Suprapubic skin (tissue), 3 donors: ENCODE results near the gene COPG2.

ENCODE experiments used
- CTCF ChIP-seq, 2 donors: fragments of 200-600 bp in 1 of 2; fragments of 450-650 bp in 1 of 2; sonication (generic) in 1 of 2; IDR thresholded peaks; one replicate each; pipeline ENCODE4 v1.5.1; 2016 to 2019; ENCODE audit warnings: antibody characterized with exemption in 2 of 2, mild to moderate bottlenecking in 1 of 2, moderate library complexity in 1 of 2
- EP300 ChIP-seq: sonication (generic); formaldehyde crosslinking; IDR thresholded peaks from one replicate; pipeline ENCODE4 v1.6.1; 2017; ENCODE audit warnings: antibody characterized with exemption
- POLR2A ChIP-seq, 2 donors: fragments of 450-650 bp; IDR thresholded peaks; one replicate each; pipeline ENCODE4 v1.6.1; 2017; ENCODE audit warnings: antibody characterized with exemption in 2 of 2, mild to moderate bottlenecking in 2 of 2, moderate library complexity in 2 of 2

- no peak for TF ChIP-seq EP300
- TF ChIP-seq CTCF (IDR thresholded peaks at IDR 0.05): no peak
- TF ChIP-seq POLR2A (IDR thresholded peaks at IDR 0.05): no peak
Observed at GRCh38 chr7:130627775-130628174, 40.8 kb downstream of the COPG2 start.
